HG02885 (cell line): ENCODE measurements around the gene EXOC6B.
"Not testable (repeated sequence)": the region's sequence is repeated elsewhere in the genome, so short reads cannot be mapped to it uniquely, and the experiment has no call there.

ENCODE experiments used
- ATAC-seq: cut with Tn5 transposase; IDR thresholded peaks from one replicate; pipeline ENCODE4 v1.9.1; 2021; ENCODE audit warnings: mild to moderate bottlenecking; ENCODE audit not compliant: unreplicated experiment, poor library complexity

The EXOC6B gene

GRCh38 chr2:72511906-72512305 is 313.9 kb downstream of the EXOC6B start:
- no peak for ATAC-seq

- no peak for ATAC-seq
These were observed 328.1 kb downstream of the EXOC6B start for GRCh38 chr2:72497763-72498162.

GRCh38 chr2:72496479-72496878 is 329.4 kb downstream of the EXOC6B start:
- no peak for ATAC-seq

GRCh38 chr2:72494392-72494791 is 331.4 kb downstream of the EXOC6B start:
- no peak for ATAC-seq

- not testable (repeated sequence) for ATAC-seq
These were observed 341.2 kb downstream of the EXOC6B start for GRCh38 chr2:72484622-72485021.

GRCh38 chr2:72483346-72483745 is 342.5 kb downstream of the EXOC6B start:
- ATAC-seq = no peak

- ATAC-seq = no peak
These were observed 350.6 kb downstream of the EXOC6B start for GRCh38 chr2:72475246-72475645.

GRCh38 chr2:72457801-72458516 is 367.9 kb downstream of the EXOC6B start:
- ATAC-seq = no peak

GRCh38 chr2:72454189-72454588 is 371.6 kb downstream of the EXOC6B start:
- ATAC-seq = no peak

GRCh38 chr2:72442270-72442669 is 383.6 kb downstream of the EXOC6B start:
- no peak for ATAC-seq

GRCh38 chr2:72439892-72440291 is 385.9 kb downstream of the EXOC6B start:
- ATAC-seq = no peak

GRCh38 chr2:72438364-72438763 is 387.5 kb downstream of the EXOC6B start:
- no peak for ATAC-seq

GRCh38 chr2:72431737-72432136 is 394.1 kb downstream of the EXOC6B start:
- no peak for ATAC-seq

- ATAC-seq = no peak
These were observed 398.6 kb downstream of the EXOC6B start for GRCh38 chr2:72427022-72427861.

GRCh38 chr2:72425996-72426395 is 399.8 kb downstream of the EXOC6B start:
- no peak for ATAC-seq

GRCh38 chr2:72423756-72424155 is 402.1 kb downstream of the EXOC6B start:
- no peak for ATAC-seq

GRCh38 chr2:72421771-72422379 is 404.0 kb downstream of the EXOC6B start:
- ATAC-seq = not testable (repeated sequence)

- ATAC-seq = no peak
These were observed 409.9 kb downstream of the EXOC6B start for GRCh38 chr2:72415781-72416475.

- no peak for ATAC-seq
These were observed 410.6 kb downstream of the EXOC6B start for GRCh38 chr2:72415241-72415661.

- no peak for ATAC-seq
These were observed 411.6 kb downstream of the EXOC6B start for GRCh38 chr2:72414137-72414760.
